H7 (cell line): ENCODE data around the gene SLC6A20. TPM values are rescaled to one million over a fixed set of nuclear protein-coding genes. Genes with fewer than 3 reads are reported as not detected.

Source experiments
- DNase-seq: peaks from one replicate; pipeline ENCODE4 v3.0.0; 2012
- H3K27me3 ChIP-seq: 2 replicates; pipeline ENCODE4 v1.6.0; 2011; ENCODE audit warnings: mild to moderate bottlenecking, low read length; ENCODE audit not compliant: control insufficient read depth, insufficient read depth
- H3K36me3 ChIP-seq: replicated peaks from 2 replicates; pipeline ENCODE4 v1.5.1; 2011; ENCODE audit warnings: low read length; ENCODE audit not compliant: control insufficient read depth, insufficient read depth
- H3K4me3 ChIP-seq: 2 replicates; pipeline ENCODE4 v1.5.1; 2011; ENCODE audit warnings: low read depth, mild to moderate bottlenecking, control low read depth, low read length, moderate library complexity; ENCODE audit not compliant: insufficient read depth
- total RNA-seq: library from RNA; depleted of rRNA; stranded (reverse); fragments of >200 nt; shearing (Covaris generic); gene quantifications from 2 replicates; pipeline ENCODE4 v1.2.3, GENCODE V29; 2014

SLC6A20 gene
- total RNA-seq, 1 experiment from 2014 or later: 0.10 TPM

- Histone ChIP-seq H3K27me3 (no peaks in the 10 kb centered on the region; the same call in 1 of the 2 replicates), H3K4me3 (no peak overlapping the region), H3K36me3 (no peaks in the 10 kb centered on the region)
- no peak for DNase-seq
Observed at GRCh38 chr3:45777746-45778386, 18.5 kb downstream of the SLC6A20 start.

DNA sequence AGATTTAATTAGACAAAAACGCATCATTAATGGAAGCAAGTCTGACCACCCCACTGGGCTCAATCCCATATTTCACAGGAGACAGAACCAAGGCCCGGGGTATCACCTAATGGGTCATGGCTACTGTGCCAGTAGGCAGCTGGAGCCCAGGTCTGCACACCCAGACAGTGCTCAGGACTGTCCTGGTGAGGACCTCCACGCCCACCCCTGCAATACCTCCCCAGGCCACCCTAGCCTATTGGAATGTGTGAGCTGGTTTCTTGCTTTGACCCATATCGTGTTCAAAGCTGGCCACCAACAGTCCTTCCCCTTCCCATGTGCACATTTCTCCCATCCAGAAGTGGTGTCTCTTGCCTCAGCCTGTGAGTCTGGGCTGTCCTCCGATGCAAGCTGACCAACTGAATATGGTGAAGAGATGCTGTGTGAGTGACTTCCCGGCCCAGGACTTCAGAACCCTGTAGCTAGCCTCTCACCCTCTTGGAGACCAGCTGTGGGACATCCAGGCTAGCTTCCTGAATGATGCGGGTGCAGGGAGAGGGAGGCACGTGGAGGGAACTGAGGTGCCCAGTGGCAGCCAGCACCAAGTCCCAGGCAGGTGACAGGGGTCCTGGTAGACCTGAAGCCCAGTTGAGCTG is 19.1 kb downstream of the SLC6A20 start:
- no peak for DNase-seq
- Histone ChIP-seq H3K36me3 (no peaks in the 10 kb centered on the region), H3K27me3 (no peaks in the 10 kb centered on the region; the same call in 1 of the 2 replicates), H3K4me3 (no peak overlapping the region)

GRCh38 chr3:45776611-45777010 is 19.7 kb downstream of the SLC6A20 start:
- H3K4me3 ChIP-seq: no peak overlapping the region
- no peak for DNase-seq
- no peaks in the 10 kb centered on the region for H3K36me3 ChIP-seq
- H3K27me3 ChIP-seq: no peaks in the 10 kb centered on the region

GRCh38 chr3:45776301-45776595 is 20.1 kb downstream of the SLC6A20 start:
- H3K4me3 ChIP-seq: no peak overlapping the region
- H3K27me3 ChIP-seq: no peaks in the 10 kb centered on the region
- no peak for DNase-seq
- H3K36me3 ChIP-seq: no peaks in the 10 kb centered on the region

DNA sequence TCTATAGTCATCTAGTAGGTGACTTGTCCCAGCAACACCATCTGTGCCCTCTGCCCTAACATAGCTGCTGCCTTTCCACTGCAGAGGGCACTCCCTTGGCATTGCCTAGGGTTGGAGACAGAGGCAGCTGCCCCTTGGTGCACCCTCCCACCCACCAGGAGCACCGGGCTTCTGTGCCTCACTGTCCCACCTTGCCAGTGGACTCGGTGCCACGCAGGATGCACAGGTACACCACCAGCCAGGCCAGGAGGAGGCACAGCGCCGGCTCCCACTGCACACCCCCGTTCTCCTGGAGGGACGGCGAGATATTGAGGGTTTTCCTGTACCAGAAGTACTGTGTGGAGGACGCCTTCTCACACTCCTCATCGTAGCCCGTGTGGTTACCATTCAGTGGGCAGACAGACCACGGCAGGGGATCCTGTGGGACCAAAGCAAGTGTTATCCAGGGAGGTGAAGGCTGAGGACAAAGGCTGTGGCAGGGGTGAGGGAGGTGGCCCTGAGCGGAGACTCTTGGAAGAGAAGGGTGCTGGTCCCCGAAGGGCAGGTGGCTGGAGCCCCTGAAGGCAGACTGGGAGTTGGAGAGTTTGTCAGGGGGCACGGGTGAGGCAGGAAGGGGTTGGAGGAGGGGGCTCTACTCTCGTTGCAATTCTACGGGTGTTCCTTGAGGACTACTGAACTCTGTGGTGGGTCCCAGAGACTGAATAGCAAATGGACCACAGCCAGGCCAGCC is 20.6 kb downstream of the SLC6A20 start:
- H3K4me3 ChIP-seq: no peak overlapping the region
- H3K36me3 ChIP-seq: no peaks in the 10 kb centered on the region
- DNase-seq: no peak
- H3K27me3 ChIP-seq: no peaks in the 10 kb centered on the region

- no peak for DNase-seq
- Histone ChIP-seq H3K4me3 (no peak overlapping the region), H3K36me3 (no peaks in the 10 kb centered on the region), H3K27me3 (no peaks in the 10 kb centered on the region)
Observed at GRCh38 chr3:45774581-45775521, 21.5 kb downstream of the SLC6A20 start.

GRCh38 chr3:45773714-45774449 is 22.5 kb downstream of the SLC6A20 start:
- DNase-seq: no peak
- Histone ChIP-seq H3K4me3 (no peak overlapping the region), H3K36me3 (no peaks in the 10 kb centered on the region), H3K27me3 (no peaks in the 10 kb centered on the region)

DNA sequence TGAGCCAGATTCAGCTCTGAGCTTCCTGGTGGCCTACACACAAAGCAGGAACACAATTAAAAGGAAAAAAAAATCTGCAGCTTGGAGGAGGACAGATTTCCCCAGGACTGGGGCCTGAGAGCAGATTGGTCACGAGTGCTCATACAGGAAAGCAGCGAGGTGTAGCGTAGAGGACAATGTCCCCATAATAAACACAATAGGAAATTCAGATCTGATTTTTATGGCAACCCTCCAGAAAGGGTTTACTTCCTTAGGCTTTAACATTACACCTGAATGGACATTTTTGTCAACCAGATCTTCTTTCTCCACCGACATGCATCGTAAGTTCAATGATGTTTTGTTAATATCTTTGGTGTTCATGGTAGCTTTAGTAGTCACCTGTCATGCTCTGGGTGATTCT is 23.3 kb downstream of the SLC6A20 start:
- H3K27me3 ChIP-seq: no peaks in the 10 kb centered on the region
- no peaks in the 10 kb centered on the region for H3K36me3 ChIP-seq
- no peak for DNase-seq
- H3K4me3 ChIP-seq: no peak overlapping the region

- no peaks in the 10 kb centered on the region for H3K36me3 ChIP-seq
- no peaks in the 10 kb centered on the region for H3K27me3 ChIP-seq
- H3K4me3 ChIP-seq: no peak overlapping the region
- no peak for DNase-seq
Observed at GRCh38 chr3:45772341-45773035, 23.8 kb downstream of the SLC6A20 start.

- no peak for DNase-seq
- Histone ChIP-seq H3K27me3 (no peaks in the 10 kb centered on the region), H3K4me3 (no peak overlapping the region), H3K36me3 (no peaks in the 10 kb centered on the region)
Observed at GRCh38 chr3:45771831-45772230, 24.5 kb downstream of the SLC6A20 start.

- no peak overlapping the region for H3K4me3 ChIP-seq
- no peaks in the 10 kb centered on the region for H3K27me3 ChIP-seq
- no peak for DNase-seq
- H3K36me3 ChIP-seq: no peaks in the 10 kb centered on the region
Observed at GRCh38 chr3:45771166-45771775, 25.1 kb downstream of the SLC6A20 start.

DNA sequence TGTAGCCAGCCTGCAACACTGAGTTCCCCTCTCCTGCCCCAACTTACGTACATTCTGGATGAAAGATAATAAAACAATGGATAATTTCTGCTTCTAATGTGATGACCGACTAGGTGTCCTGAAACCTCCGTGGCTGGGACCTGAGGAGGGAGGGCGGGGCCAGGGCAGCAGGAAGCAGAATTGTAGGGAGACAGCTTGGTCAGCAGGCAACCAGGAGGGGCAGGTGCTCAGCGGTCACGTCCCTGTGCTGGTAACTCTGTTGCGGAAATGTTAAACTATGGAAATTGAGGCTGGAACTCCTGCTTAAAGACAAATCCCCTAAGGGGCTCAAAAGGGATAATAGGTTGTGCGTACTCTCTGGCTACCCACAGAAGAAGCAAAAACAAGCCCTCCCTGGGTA is 30.4 kb downstream of the SLC6A20 start:
- DNase-seq: no peak
- Histone ChIP-seq H3K27me3 (no peaks in the 10 kb centered on the region), H3K36me3 (no peaks in the 10 kb centered on the region), H3K4me3 (no peak overlapping the region)

DNA sequence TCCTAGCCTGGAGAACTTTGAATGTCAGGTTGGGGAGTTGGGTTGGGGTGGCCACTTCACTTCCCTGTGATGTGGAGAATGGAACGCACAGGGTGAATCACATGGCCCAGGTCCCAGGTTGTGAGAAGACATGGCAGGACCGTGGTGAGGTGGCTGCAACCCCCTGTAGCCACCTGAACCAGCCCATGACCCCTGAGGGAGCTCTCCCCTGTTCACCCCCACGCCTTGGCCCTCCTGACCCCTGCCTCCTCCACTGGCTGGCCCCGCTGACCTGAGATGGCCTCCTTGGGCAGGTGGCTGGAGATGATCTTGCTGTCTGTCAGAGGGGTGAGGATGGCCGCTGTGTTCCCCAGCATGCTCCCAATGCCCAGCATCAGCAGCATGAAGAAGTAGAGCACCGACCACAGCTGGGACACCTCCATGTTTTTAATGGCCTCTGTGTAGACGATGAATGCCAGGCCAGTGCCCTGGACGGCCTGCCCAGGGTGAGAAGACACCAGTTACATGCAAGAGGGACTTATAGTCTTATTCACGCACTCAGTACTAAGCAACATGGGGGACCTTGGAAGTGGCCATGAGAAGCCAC is 31.0 kb downstream of the SLC6A20 start:
- no peak overlapping the region for H3K4me3 ChIP-seq
- DNase-seq: no peak
- no peaks in the 10 kb centered on the region for H3K36me3 ChIP-seq
- H3K27me3 ChIP-seq: no peaks in the 10 kb centered on the region
